OCI-LY1 (cell line): Measurements from ENCODE around the gene SLC9A1.

Source experiments
- H2AFZ ChIP-seq: fragments of 200-600 bp; sonication (generic), shearing (Covaris generic); 2 replicates; pipeline ENCODE4 v1.6.0; 2014; ENCODE audit warnings: antibody characterized with exemption, mild to moderate bottlenecking, low read length
- H3F3A ChIP-seq: fragments of 200-600 bp; sonication (generic), shearing (Covaris generic); 2 replicates; pipeline ENCODE4 v1.6.0; 2014; ENCODE audit warnings: mild to moderate bottlenecking, antibody characterized with exemption, low read length, moderate library complexity; ENCODE audit not compliant: insufficient read depth
- H3K27ac ChIP-seq: fragments of 200-600 bp; sonication (generic); 2 replicates; pipeline ENCODE4 v1.5.1; 2014; ENCODE audit warnings: low read length, mixed run types, mild to moderate bottlenecking, low read depth; ENCODE audit not compliant: poor library complexity, severe bottlenecking
- H3K27me3 ChIP-seq: fragments of 200-600 bp; sonication (generic); 2 replicates; pipeline ENCODE4 v1.6.0; 2014; ENCODE audit warnings: antibody characterized with exemption, mild to moderate bottlenecking, low read length, moderate library complexity; ENCODE audit not compliant: insufficient read depth
- H3K36me3 ChIP-seq: fragments of 200-600 bp; sonication (generic); 2 replicates; pipeline ENCODE4 v1.6.1; 2014; ENCODE audit warnings: mild to moderate bottlenecking, antibody characterized with exemption, low read length, moderate library complexity, mixed read lengths; ENCODE audit not compliant: insufficient read depth
- H3K4me1 ChIP-seq: fragments of 200-600 bp; sonication (generic); 2 replicates; pipeline ENCODE4 v1.5.1; 2014; ENCODE audit warnings: mild to moderate bottlenecking, low read length, moderate library complexity; ENCODE audit not compliant: insufficient read depth, severe bottlenecking
- H3K4me2 ChIP-seq: fragments of 200-600 bp; sonication (generic), shearing (Covaris generic); 2 replicates; pipeline ENCODE4 v1.6.1; 2014; ENCODE audit warnings: low read length
- H3K4me3 ChIP-seq: fragments of 200-600 bp; sonication (generic); 2 replicates; pipeline ENCODE4 v1.5.1; 2014; ENCODE audit warnings: low read length, low read depth, mild to moderate bottlenecking, mixed read lengths; ENCODE audit not compliant: poor library complexity, severe bottlenecking
- H3K79me2 ChIP-seq: fragments of 200-600 bp; shearing (Covaris generic); 2 replicates; pipeline ENCODE4 v1.6.1; 2016; ENCODE audit warnings: mixed run types, low read length, mixed read lengths; ENCODE audit not compliant: insufficient read depth
- H3K9ac ChIP-seq: fragments of 200-600 bp; sonication (generic), shearing (Covaris generic); 2 replicates; pipeline ENCODE4 v1.6.1; 2014; ENCODE audit warnings: mild to moderate bottlenecking, low read length, mixed read lengths
- H3K9me2 ChIP-seq: fragments of 200-600 bp; sonication (generic), shearing (Covaris generic); 2 replicates; pipeline ENCODE4 v1.6.1; 2014; ENCODE audit warnings: low read depth, mild to moderate bottlenecking, low read length, mixed read lengths
- H3K9me3 ChIP-seq: fragments of 200-600 bp; shearing (Covaris generic); 2 replicates; pipeline ENCODE4 v1.6.1; 2014; ENCODE audit warnings: low read length, mixed read lengths
- H4K20me1 ChIP-seq: fragments of 200-600 bp; sonication (generic), shearing (Covaris generic); 2 replicates; pipeline ENCODE4 v1.6.0; 2016; ENCODE audit warnings: mild to moderate bottlenecking, low read length; ENCODE audit not compliant: insufficient read depth
- CTCF ChIP-seq: fragments of 200-600 bp; sonication (generic), shearing (Covaris generic); IDR thresholded peaks from 2 replicates; pipeline ENCODE4 v1.5.1; 2017; ENCODE audit warnings: mild to moderate bottlenecking, antibody characterized with exemption, low read length, moderate library complexity, mixed read lengths
- EZH2 ChIP-seq: fragments of 200-600 bp; sonication (generic), shearing (Covaris generic); IDR thresholded peaks from 2 replicates; pipeline ENCODE4 v1.8.0; 2017; ENCODE audit warnings: borderline replicate concordance, mixed run types, mild to moderate bottlenecking, antibody characterized with exemption, low read length, moderate library complexity, mixed read lengths

SLC9A1 gene

GRCh38 chr1:27086026-27086425 is 68.9 kb downstream of the SLC9A1 start:
- Histone ChIP-seq H3K9me3 (0 out of 2 replicates have a peak, but pooled peaks cover 4% of the 10 kb centered on the region), H3K9ac (no peak overlapping the region), H3K4me3 (no peak overlapping the region), H3K4me2 (no peak overlapping the region), H3F3A (no peaks in the 10 kb centered on the region), H4K20me1 (no peaks in the 10 kb centered on the region), H3K36me3 (no peaks in the 10 kb centered on the region; the same call in 1 of the 2 replicates), H2AFZ (no peak overlapping the region), H3K4me1 (no peaks in the 10 kb centered on the region), H3K79me2 (no peaks in the 10 kb centered on the region), H3K9me2 (no peaks in the 10 kb centered on the region), H3K27ac (no peak overlapping the region), H3K27me3 (no peaks in the 10 kb centered on the region)
- no peak for TF ChIP-seq EZH2
- TF ChIP-seq CTCF: no peak

DNA sequence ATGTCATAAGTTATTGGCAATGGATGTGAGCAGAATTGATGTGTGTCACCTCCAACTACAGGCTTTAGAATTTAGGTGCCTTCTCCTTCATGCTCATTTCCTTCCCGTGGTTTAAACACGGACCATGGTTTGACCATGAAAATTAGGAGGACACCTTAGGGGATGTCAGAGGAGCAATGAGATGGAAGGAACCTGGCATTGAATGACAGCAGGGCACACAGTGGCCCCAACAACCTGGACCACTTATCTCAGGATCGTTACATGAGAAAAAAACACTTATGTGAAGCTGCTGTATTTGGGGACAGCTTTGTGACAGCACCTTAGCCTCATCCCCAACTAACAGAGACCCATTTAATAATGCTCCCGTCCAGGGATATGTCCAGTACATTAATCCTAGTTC is 70.8 kb downstream of the SLC9A1 start:
- H3K9ac ChIP-seq: no peak overlapping the region
- H3K4me1 ChIP-seq: no peaks in the 10 kb centered on the region
- H3K9me3 ChIP-seq: 0 out of 2 replicates have a peak, but pooled peaks cover 4% of the 10 kb centered on the region
- no peaks in the 10 kb centered on the region; the same call in 1 of the 2 replicates for H3K36me3 ChIP-seq
- no peaks in the 10 kb centered on the region for H3K9me2 ChIP-seq
- no peak overlapping the region for H3K27ac ChIP-seq
- H3K27me3 ChIP-seq: no peaks in the 10 kb centered on the region; the same call in 1 of the 2 replicates
- no peak overlapping the region for H3K4me3 ChIP-seq
- H3K79me2 ChIP-seq: no peaks in the 10 kb centered on the region
- H2AFZ ChIP-seq: no peak overlapping the region
- TF ChIP-seq CTCF: no peak
- no peaks in the 10 kb centered on the region for H4K20me1 ChIP-seq
- H3F3A ChIP-seq: no peaks in the 10 kb centered on the region
- no peak overlapping the region for H3K4me2 ChIP-seq

GRCh38 chr1:27077968-27078367 is 77.0 kb downstream of the SLC9A1 start:
- Histone ChIP-seq H3K9me3 (no peaks in the 10 kb centered on the region), H2AFZ (no peak overlapping the region), H3K4me1 (no peaks in the 10 kb centered on the region), H3K4me2 (no peak overlapping the region), H3K9ac (no peak overlapping the region), H3K79me2 (no peaks in the 10 kb centered on the region), H3K27me3 (no peaks in the 10 kb centered on the region; the same call in 1 of the 2 replicates), H3K4me3 (no peak overlapping the region), H4K20me1 (no peaks in the 10 kb centered on the region), H3K27ac (no peak overlapping the region), H3K36me3 (no peaks in the 10 kb centered on the region), H3K9me2 (no peaks in the 10 kb centered on the region), H3F3A (no peaks in the 10 kb centered on the region)
- no peak for TF ChIP-seq EZH2

DNA sequence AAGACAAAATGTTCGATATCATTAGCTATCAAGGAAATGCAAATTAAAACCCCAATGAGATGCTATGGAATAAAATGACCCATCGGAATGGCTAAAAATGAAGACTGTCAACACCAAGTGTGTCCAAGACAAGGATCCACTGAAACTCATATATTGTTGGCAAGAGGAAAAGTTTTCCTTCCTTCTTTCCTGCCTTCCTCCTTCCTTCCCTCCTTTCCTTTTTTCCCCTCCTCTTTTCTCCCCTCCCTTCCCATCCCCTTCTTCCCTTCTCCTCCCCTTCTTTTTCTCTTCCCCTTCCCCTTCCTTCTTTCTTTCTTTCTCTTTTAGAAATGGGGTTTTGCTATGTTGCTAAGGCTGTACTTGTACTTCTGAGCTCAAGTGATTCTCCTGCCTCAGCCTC is 78.1 kb downstream of the SLC9A1 start:
- Histone ChIP-seq H3K9me2 (no peaks in the 10 kb centered on the region), H3K9me3 (no peaks in the 10 kb centered on the region), H3K4me1 (peaks cover under 1% of the 10 kb centered on the region), H3K27me3 (no peaks in the 10 kb centered on the region; the same call in 1 of the 2 replicates), H3K36me3 (no peaks in the 10 kb centered on the region), H3K27ac (no peak overlapping the region), H3K4me2 (no peak overlapping the region), H3K79me2 (no peaks in the 10 kb centered on the region), H2AFZ (no peak overlapping the region), H3K9ac (no peak overlapping the region), H3F3A (no peaks in the 10 kb centered on the region), H3K4me3 (no peak overlapping the region), H4K20me1 (no peaks in the 10 kb centered on the region)
- TF ChIP-seq EZH2 (no peak), CTCF (no peak)
